Peyer's patch (tissue), 4 donors: Measurements from ENCODE around the gene DLK1.

ENCODE experiments used
- CTCF ChIP-seq, 6 experiments: fragments of 450-650 bp in 4 of 6; fragments of 200-600 bp in 2 of 6; sonication (generic) in 1 of 6; IDR thresholded peaks; one replicate each; pipeline ENCODE4 v1.5.1; 2017 to 2019; ENCODE audit warnings: antibody characterized with exemption in 6 of 6, mild to moderate bottlenecking in 3 of 6, moderate library complexity in 1 of 6
- POLR2A ChIP-seq, 2 donors: fragments of 450-650 bp; IDR thresholded peaks; one replicate each; pipeline ENCODE4 v1.5.1; 2017; ENCODE audit warnings: antibody characterized with exemption in 2 of 2, mild to moderate bottlenecking in 2 of 2, moderate library complexity in 2 of 2

- TF ChIP-seq POLR2A (IDR thresholded peaks at IDR 0.05) = no peak
- TF ChIP-seq CTCF (IDR thresholded peaks at IDR 0.05) = no peak
These were observed 11.6 kb downstream of the DLK1 start for GRCh38 chr14:100738269-100738691.
